MM.1S (cell line): ENCODE measurements around the gene LAMC3.

Experiments used
- DNase-seq: peaks from one replicate; pipeline ENCODE4 v3.0.0-alpha.2; 2015
- H2AFZ ChIP-seq: fragments of 300-600 bp; sonication (generic); 2 replicates; pipeline ENCODE4 v1.6.0; 2016; ENCODE audit warnings: antibody characterized with exemption, low read length
- H3F3A ChIP-seq: fragments of 300-600 bp; sonication (generic); 2 replicates; pipeline ENCODE4 v1.6.1; 2016; ENCODE audit warnings: mild to moderate bottlenecking, antibody characterized with exemption, low read length, moderate library complexity, mixed read lengths; ENCODE audit not compliant: insufficient read depth
- H3K27ac ChIP-seq: fragments of 300-600 bp; sonication (generic); 2 replicates; pipeline ENCODE4 v1.5.1; 2016; ENCODE audit warnings: mild to moderate bottlenecking, low read length
- H3K27me3 ChIP-seq: fragments of 300-600 bp; sonication (generic); replicated peaks from 2 replicates; pipeline ENCODE4 v1.6.0; 2016; ENCODE audit warnings: low read length; ENCODE audit not compliant: insufficient read depth
- H3K36me3 ChIP-seq: fragments of 300-600 bp; sonication (generic); replicated peaks from 2 replicates; pipeline ENCODE4 v1.6.1; 2016; ENCODE audit warnings: mild to moderate bottlenecking, low read length, mixed read lengths; ENCODE audit not compliant: insufficient read depth
- H3K4me1 ChIP-seq: fragments of 300-600 bp; sonication (generic); 2 replicates; pipeline ENCODE4 v1.6.1; 2016; ENCODE audit warnings: low read length, mixed read lengths
- H3K4me2 ChIP-seq: fragments of 300-600 bp; sonication (generic); 2 replicates; pipeline ENCODE4 v1.6.0; 2016; ENCODE audit warnings: low read depth, low read length
- H3K4me3 ChIP-seq: fragments of 300-600 bp; sonication (generic); 2 replicates; pipeline ENCODE4 v1.5.1; 2016; ENCODE audit warnings: low read length, mixed read lengths
- H3K79me2 ChIP-seq: fragments of 300-600 bp; sonication (generic); 2 replicates; pipeline ENCODE4 v1.6.1; 2016; ENCODE audit warnings: mixed run types, low read length, mixed read lengths
- H3K9ac ChIP-seq: fragments of 300-600 bp; sonication (generic); 2 replicates; pipeline ENCODE4 v1.6.1; 2016; ENCODE audit warnings: low read length, mixed read lengths
- H3K9me2 ChIP-seq: fragments of 300-600 bp; sonication (generic); replicated peaks from 2 replicates; pipeline ENCODE4 v1.6.1; 2016; ENCODE audit warnings: mild to moderate bottlenecking, low read length, mixed read lengths; ENCODE audit not compliant: insufficient read depth
- H3K9me3 ChIP-seq: fragments of 300-600 bp; sonication (generic); replicated peaks from 2 replicates; pipeline ENCODE4 v1.6.1; 2016; ENCODE audit warnings: mild to moderate bottlenecking, low read length, mixed read lengths; ENCODE audit not compliant: insufficient read depth
- H4K20me1 ChIP-seq: fragments of 300-600 bp; sonication (generic); 2 replicates; pipeline ENCODE4 v1.6.1; 2016; ENCODE audit warnings: mild to moderate bottlenecking, low read length, moderate library complexity, mixed read lengths; ENCODE audit not compliant: insufficient read depth
- CTCF ChIP-seq: fragments of 300-600 bp; sonication (generic); IDR thresholded peaks from 2 replicates; pipeline ENCODE4 v1.5.1; 2016; ENCODE audit warnings: antibody characterized with exemption, low read length, mixed read lengths
- EZH2 ChIP-seq: fragments of 300-600 bp; sonication (generic); optimal IDR thresholded peaks from 2 replicates; pipeline ENCODE3; 2017; ENCODE audit warnings: low read depth, mild to moderate bottlenecking, antibody characterized with exemption, low read length, mixed read lengths
- EZH2phosphoT487 ChIP-seq: fragments of 300-600 bp; sonication (generic); IDR thresholded peaks from 2 replicates; pipeline ENCODE4 v1.6.1; 2018; ENCODE audit warnings: antibody characterized with exemption, low read length

The LAMC3 gene

GRCh38 chr9:131048332-131048731, 39.4 kb downstream of the LAMC3 start:
- H2AFZ ChIP-seq, result no peak overlapping the region
- no peak overlapping the region for H3K4me3 ChIP-seq
- H3K27ac ChIP-seq, result no peak overlapping the region
- no peaks in the 10 kb centered on the region for H3K79me2 ChIP-seq
- no peaks in the 10 kb centered on the region for H3K4me1 ChIP-seq
- H3K9ac ChIP-seq, result no peak overlapping the region
- no peaks in the 10 kb centered on the region for H4K20me1 ChIP-seq
- H3K36me3 ChIP-seq, result no peaks in the 10 kb centered on the region
- no peak for DNase-seq
- H3K27me3 ChIP-seq, result peaks cover 56% of the 10 kb centered on the region
- no peaks in the 10 kb centered on the region for H3K9me2 ChIP-seq
- no peak for TF ChIP-seq EZH2
- no peak for TF ChIP-seq EZH2phosphoT487
- no peak for TF ChIP-seq CTCF
- no peaks in the 10 kb centered on the region for H3K9me3 ChIP-seq
- no peaks in the 10 kb centered on the region for H3F3A ChIP-seq
- no peak overlapping the region for H3K4me2 ChIP-seq

DNA sequence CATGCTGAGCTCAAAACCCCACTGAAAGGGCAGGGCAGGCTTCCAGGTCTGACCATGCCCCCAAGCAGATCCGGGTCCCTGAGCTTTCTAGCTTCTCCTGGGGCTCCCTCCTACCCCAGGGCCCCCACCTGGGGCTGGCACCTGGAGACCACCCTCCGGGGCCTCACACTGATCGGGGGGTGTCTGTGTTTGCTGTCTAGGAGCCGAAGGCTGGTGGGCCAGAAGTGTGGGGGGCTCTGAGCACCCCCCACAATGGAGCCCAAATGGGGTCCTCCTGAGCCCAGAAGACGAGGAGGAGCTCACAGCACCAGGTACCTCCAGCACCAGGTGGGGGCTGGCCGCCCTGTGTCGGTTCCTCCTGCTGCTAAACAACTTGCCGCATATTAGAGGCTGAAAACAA, 39.8 kb downstream of the LAMC3 start:
- H3K36me3 ChIP-seq, result no peaks in the 10 kb centered on the region
- DNase-seq, result no peak
- no peak overlapping the region for H2AFZ ChIP-seq
- no peaks in the 10 kb centered on the region for H4K20me1 ChIP-seq
- no peaks in the 10 kb centered on the region for H3K79me2 ChIP-seq
- H3K9ac ChIP-seq, result no peak overlapping the region
- TF ChIP-seq EZH2phosphoT487, result no peak
- no peak for TF ChIP-seq EZH2
- TF ChIP-seq CTCF, result no peak
- H3K4me1 ChIP-seq, result no peaks in the 10 kb centered on the region
- H3F3A ChIP-seq, result no peaks in the 10 kb centered on the region
- H3K4me2 ChIP-seq, result no peak overlapping the region
- no peak overlapping the region for H3K4me3 ChIP-seq
- peaks cover 55% of the 10 kb centered on the region for H3K27me3 ChIP-seq
- no peaks in the 10 kb centered on the region for H3K9me2 ChIP-seq
- H3K9me3 ChIP-seq, result no peaks in the 10 kb centered on the region
- H3K27ac ChIP-seq, result no peak overlapping the region

GRCh38 chr9:131049829-131050715, 41.1 kb downstream of the LAMC3 start:
- no peak overlapping the region for H3K4me2 ChIP-seq
- TF ChIP-seq CTCF (no peak), EZH2phosphoT487 (no peak), EZH2 (no peak)
- H4K20me1 ChIP-seq, result no peaks in the 10 kb centered on the region
- no peak for DNase-seq
- H3K27ac ChIP-seq, result no peak overlapping the region
- no peak overlapping the region for H2AFZ ChIP-seq
- H3K9me2 ChIP-seq, result no peaks in the 10 kb centered on the region
- no peaks in the 10 kb centered on the region for H3F3A ChIP-seq
- H3K4me3 ChIP-seq, result no peak overlapping the region
- H3K4me1 ChIP-seq, result no peaks in the 10 kb centered on the region
- H3K9ac ChIP-seq, result no peak overlapping the region
- no peaks in the 10 kb centered on the region for H3K79me2 ChIP-seq
- no peaks in the 10 kb centered on the region for H3K36me3 ChIP-seq
- H3K27me3 ChIP-seq, result peaks cover 67% of the 10 kb centered on the region
- H3K9me3 ChIP-seq, result no peaks in the 10 kb centered on the region
